ENCODE measurements around the gene ATP5F1D. TPM values are rescaled to one million over a fixed set of nuclear protein-coding genes. Genes with fewer than 3 reads are reported as not detected.
A peak's percentile ranks its signal among the peaks of the same experiment; 100 is the strongest.

The ATP5F1D gene
- total and polyA plus RNA-seq, 2 of the 13 experiments (the other 11 are each of a cell fraction or from before 2014, with no cell fraction given) = 39.4 to 78.7 TPM

- TF ChIP-seq BRF2 (CRISPR knock-in tag; IDR thresholded peaks at IDR 0.05) (no peak), ISL2 (CRISPR knock-in tag; IDR thresholded peaks at IDR 0.05) (no peak), ZNF331 (CRISPR knock-in tag; IDR thresholded peaks at IDR 0.05) (no peak), MYNN (CRISPR knock-in tag; IDR thresholded peaks at IDR 0.05; ENCODE audit: low read depth) (no peak), PTBP1 (IDR thresholded peaks at IDR 0.05; ENCODE audit: low read depth, low read length, poor library complexity, severe bottlenecking) (no peak), JUND (CRISPR knock-in tag; IDR thresholded peaks at IDR 0.05) (no peak), ZFP37 (CRISPR knock-in tag; IDR thresholded peaks at IDR 0.05; ENCODE audit: borderline replicate concordance) (no peak), ZBTB44 (CRISPR knock-in tag; IDR thresholded peaks at IDR 0.05) (no peak), KIAA2018 (CRISPR knock-in tag; IDR thresholded peaks at IDR 0.05; ENCODE audit: borderline replicate concordance) (no peak), ZNF136 (CRISPR knock-in tag; IDR thresholded peaks at IDR 0.05; ENCODE audit: low read depth) (no peak), ZSCAN22 (CRISPR knock-in tag; IDR thresholded peaks at IDR 0.05) (peak; percentile 53; the same call in 1 of the 2 replicates), PLSCR1 (CRISPR knock-in tag; IDR thresholded peaks at IDR 0.05; ENCODE audit: borderline replicate concordance) (no peak), MLXIP (CRISPR knock-in tag; IDR thresholded peaks at IDR 0.05; ENCODE audit: borderline replicate concordance) (no peak)
Measured at GRCh38 chr19:1284293-1284978, 42.9 kb downstream of the ATP5F1D start (continued).

All from HepG2 (cell line).